Astrocyte of the cerebellum (primary cell): Measurements from ENCODE around the gene SOWAHB.
"Not testable (repeated sequence)": the region's sequence is repeated elsewhere in the genome, so short reads cannot be mapped to it uniquely, and the experiment has no call there.

ENCODE experiments used
- DNase-seq: peaks from one replicate; pipeline ENCODE4 v3.0.0-alpha.2; 2011; ENCODE audit warnings: low read depth
- H3K4me3 ChIP-seq: 2 replicates; pipeline ENCODE4 v1.5.1; 2011; ENCODE audit warnings: mild to moderate bottlenecking, low read depth, low read length, moderate library complexity
- CTCF ChIP-seq: IDR thresholded peaks from 2 replicates; pipeline ENCODE4 v1.5.1; 2012; ENCODE audit warnings: low read length, low read depth, moderate library complexity, mild to moderate bottlenecking; ENCODE audit errors: missing control alignments
- in situ Hi-C: cut with HindIII; loops from 2 replicates; pipeline ENCODE4 v1.10.0; 2017; ENCODE audit warnings: low sequenced_read_pairs

Gene SOWAHB

GRCh38 chr4:76874176-76874575 is 23.8 kb downstream of the SOWAHB start:
- no peak for DNase-seq
- TF ChIP-seq CTCF, result no peak
- in situ Hi-C loops, result no loop called here
- H3K4me3 ChIP-seq, result no peak overlapping the region

- no peak for DNase-seq
- H3K4me3 ChIP-seq, result no peak overlapping the region
- in situ Hi-C loops, result no loop called here
- TF ChIP-seq CTCF, result no peak
These were observed 24.4 kb downstream of the SOWAHB start for GRCh38 chr4:76873495-76873894.

GRCh38 chr4:76872556-76872955 is 25.4 kb downstream of the SOWAHB start:
- no peak for TF ChIP-seq CTCF
- no peak overlapping the region for H3K4me3 ChIP-seq
- peak; percentile 29 for DNase-seq
- in situ Hi-C loops, result no loop called here

GRCh38 chr4:76868780-76869179 is 29.2 kb downstream of the SOWAHB start:
- H3K4me3 ChIP-seq, DNase-seq, in situ Hi-C loops: not testable (repeated sequence)

GRCh38 chr4:76867880-76868655 is 29.9 kb downstream of the SOWAHB start:
- no peak for TF ChIP-seq CTCF
- H3K4me3 ChIP-seq, result no peak overlapping the region
- no peak for DNase-seq
- in situ Hi-C loops, result no loop called here

- H3K4me3 ChIP-seq, result no peak overlapping the region
- TF ChIP-seq CTCF, result no peak
- DNase-seq, result no peak
- in situ Hi-C loops, result no loop called here
These were observed 30.6 kb downstream of the SOWAHB start for GRCh38 chr4:76867377-76867776.

- H3K4me3 ChIP-seq, result no peak overlapping the region
- TF ChIP-seq CTCF, result no peak
- in situ Hi-C loops, result no loop called here
- no peak for DNase-seq
These were observed 31.3 kb downstream of the SOWAHB start for GRCh38 chr4:76866641-76867040.
